T-helper 1 cell treated with Interleukin-12 subunit alpha and Interleukin-12 subunit beta and Interleukin-4 antibody, amounts not matched to agents 30 ng/mL and 1 ng/mL, for 36 hours (primary cell): ENCODE data around the gene ZSCAN9. TPM values are rescaled to one million over a fixed set of nuclear protein-coding genes. Genes with fewer than 3 reads are reported as not detected.

ENCODE experiments used
- intact Hi-C: fragments of 100-400 bp; cut with micrococcal nuclease; formaldehyde crosslinking; loops from one replicate; pipeline ENCODE4 v1.15.1; 2024
- total RNA-seq: library from RNA; stranded (reverse); gene quantifications from 2 replicates; pipeline ENCODE4 v1.2.3, GENCODE V29; 2022

The ZSCAN9 gene
- total RNA-seq, 1 donor from 2014 or later = 5.8 TPM

DNA sequence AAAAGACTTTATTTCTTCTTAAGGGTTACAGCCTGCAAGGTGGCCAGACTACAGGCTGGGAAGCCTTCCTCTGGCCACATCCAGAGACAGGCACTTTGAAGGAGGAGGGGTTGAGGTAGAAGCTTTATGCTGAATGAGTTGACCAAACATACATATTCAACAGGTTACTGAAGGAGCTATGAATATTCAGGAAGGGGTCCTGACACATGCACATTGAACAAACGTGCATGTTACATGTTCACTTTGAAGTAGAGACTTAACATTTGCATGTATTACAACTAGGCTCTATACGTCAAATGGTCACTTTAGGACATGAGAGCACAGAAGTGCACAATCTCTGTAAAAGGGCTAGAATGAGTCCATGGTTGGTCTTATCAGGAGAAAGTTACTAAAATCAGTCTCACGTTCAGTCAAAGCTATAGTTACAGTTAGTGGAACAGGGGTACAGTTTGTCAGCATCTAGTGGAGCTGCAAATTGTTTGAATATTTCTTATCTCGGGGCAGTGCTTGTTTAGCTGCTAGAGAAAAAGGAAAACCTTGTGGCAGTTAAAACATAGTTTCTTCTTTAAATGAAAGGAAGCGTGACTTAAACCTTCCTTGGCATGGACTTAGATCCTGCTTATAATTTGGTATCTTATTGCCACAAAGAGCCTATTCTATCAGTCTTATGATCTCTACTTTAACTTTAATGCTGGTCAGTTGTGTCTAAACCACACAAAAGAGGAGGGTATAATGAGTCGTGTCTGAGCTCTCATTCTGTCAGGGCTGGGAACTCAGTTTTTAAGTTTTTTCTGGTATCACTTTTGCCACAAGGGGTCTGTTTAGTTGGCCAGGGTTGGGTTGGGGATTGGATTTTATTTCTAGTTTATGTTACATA lies 4.6 kb upstream of the ZSCAN9 start:
- intact Hi-C loops = loop anchor here (10.0 kb wide), 1 partner anchor 316 kb away; no protein-coding TSS in a partner anchor

DNA sequence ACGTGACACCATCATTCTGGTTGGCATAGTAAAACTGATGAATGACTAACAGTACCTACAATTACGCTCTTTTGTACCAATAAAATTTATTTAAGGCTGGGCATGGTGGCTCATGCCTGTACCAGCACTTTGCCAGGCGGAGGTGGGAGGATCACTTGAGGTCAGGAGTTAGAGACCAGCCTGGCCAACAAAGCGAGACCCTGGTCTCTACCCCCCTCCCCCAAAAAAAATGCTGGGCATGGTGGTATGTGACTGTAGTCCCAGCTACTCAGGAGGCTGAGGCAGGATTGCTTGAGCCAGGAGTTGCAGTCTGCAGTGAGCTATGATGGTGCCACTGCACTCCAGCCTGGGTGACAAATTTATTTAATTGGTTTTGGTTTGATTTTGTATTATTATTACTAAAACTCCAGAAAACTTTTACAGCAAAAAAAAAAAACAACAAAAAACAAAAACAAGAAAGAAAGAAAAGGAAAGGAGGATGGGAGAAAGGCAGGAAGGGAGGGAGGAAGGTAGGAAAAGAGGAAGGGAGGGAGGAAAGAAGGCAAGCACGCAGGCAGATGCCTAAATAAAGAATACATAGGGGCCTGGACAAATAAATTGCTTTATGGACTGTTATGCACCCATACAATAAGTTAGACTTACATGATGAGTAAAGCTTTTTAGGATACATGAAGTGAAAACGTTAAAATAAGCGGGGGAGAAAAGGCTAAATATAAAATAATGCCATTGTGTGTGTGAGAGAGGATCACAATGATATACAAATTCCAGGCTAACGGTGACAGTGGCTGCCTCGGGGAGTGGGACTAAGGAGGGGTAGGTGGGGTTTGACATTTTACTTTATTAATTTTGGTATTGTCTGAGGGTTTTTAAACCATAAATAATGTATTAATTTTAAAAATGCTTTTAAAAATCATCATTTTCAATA lies 682 bp upstream of the ZSCAN9 start:
- intact Hi-C loops = loop anchor here (1.0 to 10.0 kb wide), 4 partner anchors 28 to 320 kb away; partner anchors contain the start of genes ZKSCAN4, ZKSCAN8 and ZSCAN26

DNA sequence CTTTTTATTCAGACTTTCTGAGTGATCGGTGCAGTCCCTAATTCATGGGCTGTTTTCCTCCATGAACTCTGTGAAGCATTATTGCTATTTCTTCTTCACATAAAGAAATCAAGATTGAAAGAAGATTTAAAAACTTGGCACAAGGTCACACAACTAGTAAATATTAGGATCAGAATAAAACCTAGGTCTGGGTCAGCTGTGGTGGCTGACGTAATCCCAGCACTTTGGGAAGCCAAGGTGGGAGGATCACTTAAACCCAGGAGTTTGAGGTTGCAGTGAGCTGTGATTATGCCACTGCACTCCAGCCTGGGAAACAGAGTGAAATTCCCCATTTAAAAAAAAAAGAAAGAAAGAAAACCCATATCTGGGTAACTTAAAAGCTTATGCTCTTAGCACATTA lies 1.4 kb downstream of the ZSCAN9 start:
- intact Hi-C loops = loop anchor here (10.0 kb wide), 1 partner anchor 322 kb away; no protein-coding TSS in a partner anchor

DNA sequence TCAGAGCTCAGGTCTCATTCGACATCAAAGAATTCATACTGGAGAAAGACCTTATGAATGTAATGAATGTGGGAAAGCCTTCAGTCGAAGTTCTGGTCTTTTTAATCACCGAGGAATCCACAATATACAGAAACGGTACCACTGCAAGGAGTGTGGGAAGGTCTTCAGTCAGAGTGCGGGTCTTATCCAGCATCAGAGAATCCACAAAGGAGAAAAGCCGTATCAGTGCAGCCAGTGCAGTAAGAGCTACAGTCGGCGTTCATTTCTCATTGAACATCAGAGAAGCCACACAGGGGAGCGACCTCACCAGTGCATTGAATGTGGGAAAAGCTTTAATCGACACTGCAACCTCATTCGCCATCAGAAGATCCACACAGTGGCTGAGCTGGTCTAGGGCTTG lies 7.7 kb downstream of the ZSCAN9 start:
- intact Hi-C loops = no loop called here

DNA sequence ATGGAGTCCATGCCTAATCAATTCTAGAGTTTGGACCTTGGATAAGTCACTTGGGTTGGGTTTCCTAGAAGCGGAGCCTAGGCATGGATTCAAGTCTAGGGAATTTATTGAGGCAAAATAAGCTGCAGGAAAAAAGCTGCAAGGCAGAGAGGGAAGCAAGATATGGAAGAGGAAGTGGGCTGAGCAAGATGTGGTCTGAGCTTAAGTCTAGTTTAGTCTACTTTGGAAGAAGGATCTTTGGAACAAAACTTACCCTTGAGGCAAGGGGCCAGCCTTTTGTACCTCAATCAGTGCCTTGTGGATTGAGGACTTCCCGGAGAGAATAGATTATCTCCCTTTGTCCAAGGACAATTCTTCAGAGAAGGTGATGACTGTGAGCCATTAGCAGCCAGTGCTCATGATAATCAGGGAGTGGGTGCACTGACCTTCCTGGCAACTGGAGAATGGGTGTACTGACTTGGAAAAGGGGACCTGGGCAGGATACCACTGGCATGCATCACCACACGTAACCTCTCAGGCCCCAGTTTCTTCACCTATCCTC lies 10.9 kb downstream of the ZSCAN9 start:
- intact Hi-C loops = no loop called here

DNA sequence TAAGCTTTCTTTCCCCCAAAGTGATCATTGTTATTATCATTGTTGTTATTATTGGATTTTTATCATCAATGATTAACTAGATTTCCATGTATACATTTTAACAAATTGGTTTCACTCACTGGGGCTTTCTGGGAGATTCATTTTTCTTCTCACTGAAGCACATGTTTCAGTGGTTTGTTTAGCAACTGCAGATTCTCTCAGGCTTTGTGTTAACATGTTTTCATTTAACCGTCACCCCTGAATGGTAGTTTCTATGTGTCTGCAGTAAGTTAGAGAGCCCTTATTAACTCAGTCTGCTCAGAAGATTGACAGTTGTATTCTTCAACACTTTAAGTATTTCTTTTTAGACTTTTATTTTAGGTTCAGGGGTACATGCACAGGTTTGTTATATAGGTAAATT lies 14.6 kb downstream of the ZSCAN9 start:
- intact Hi-C loops = no loop called here

DNA sequence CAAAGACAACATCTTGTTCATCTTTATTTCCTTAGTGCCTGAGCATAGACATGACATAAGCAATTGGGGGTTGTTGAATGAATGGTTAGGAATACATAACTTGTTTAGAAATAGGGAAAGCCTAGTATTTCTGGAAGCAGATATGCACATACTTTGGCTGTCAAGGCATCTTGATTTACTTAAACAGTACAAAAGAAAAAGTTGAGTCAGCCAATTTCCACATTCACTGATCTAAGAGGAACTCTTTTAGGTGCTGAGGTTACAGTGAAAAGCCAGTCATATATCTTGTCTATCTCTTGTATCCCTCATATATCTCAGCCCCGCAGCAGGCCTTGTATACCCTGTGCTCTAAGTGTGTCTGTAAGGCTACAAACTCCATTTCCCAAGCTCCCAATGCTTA lies 15.4 kb downstream of the ZSCAN9 start:
- intact Hi-C loops = no loop called here

DNA sequence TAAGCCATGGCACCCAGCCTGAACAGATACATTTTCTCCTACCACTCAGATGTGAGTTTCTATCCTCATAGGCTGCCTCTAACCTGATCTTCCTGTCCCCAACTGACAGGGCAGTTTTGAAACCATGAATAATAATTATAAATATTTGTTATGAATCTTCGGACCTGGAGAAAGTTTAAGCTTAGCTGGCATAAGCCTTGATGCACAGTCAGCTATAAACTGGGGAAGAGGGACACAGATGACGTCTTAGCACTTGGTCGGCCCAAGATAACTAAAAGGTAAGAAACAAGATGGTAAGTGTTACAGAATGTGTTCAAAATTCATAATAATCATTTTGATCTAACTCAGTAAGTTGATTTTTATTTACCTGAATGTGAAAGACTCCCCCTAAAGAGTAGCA lies 18.9 kb downstream of the ZSCAN9 start:
- intact Hi-C loops = no loop called here

DNA sequence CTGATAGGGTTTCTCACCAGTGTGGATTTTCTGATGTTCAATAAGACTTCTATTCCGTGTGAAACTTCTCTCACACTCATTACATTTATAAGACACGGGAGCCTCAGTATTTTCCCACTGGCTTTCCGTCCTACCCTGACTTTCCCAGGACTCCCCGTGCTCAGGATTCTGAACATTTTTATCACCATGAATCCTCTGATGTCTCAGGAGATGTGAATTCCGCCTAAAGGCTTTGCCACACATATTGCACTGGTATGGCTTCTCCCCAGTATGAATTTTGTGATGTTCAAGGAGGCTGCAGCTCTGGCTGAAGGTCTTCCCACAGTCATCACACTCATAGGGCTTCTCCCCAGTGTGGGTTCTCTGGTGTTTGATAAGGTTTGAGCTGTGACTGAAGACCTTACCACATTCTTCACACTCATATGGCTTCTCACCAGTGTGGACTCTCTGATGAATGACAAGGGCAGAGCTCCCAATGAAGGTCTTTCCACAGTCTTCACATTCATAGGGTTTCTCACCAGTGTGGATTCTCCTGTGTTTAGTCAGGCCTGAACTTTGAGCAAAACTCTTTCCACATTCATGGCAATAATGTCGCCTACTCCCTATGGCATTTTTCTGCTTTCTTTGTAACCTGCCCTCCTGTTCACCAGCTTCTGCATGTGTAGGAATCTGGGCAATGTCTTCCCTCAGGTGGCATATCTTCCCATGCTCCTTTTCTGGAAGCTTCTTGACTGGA lies 20.3 kb downstream of the ZSCAN9 start:
- intact Hi-C loops = no loop called here

DNA sequence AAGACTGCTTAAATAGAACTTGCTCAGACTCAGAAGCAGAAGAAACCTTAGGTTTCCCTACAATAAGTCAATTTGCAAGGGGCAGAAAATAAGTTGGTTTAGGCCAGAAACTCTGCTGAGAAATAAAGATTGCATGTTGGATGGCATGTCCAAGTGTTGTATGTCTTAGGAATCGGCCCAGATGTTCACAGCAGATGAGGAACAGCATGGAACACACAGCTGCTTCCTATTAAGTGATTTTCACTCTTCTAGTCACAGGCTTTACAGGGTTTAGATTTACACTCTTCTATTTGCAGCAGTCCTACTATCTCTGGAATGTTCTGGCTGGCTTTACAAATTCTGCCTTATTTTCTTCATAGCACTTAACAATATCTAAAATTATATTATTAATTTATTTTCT lies 23.8 kb downstream of the ZSCAN9 start:
- intact Hi-C loops = no loop called here

DNA sequence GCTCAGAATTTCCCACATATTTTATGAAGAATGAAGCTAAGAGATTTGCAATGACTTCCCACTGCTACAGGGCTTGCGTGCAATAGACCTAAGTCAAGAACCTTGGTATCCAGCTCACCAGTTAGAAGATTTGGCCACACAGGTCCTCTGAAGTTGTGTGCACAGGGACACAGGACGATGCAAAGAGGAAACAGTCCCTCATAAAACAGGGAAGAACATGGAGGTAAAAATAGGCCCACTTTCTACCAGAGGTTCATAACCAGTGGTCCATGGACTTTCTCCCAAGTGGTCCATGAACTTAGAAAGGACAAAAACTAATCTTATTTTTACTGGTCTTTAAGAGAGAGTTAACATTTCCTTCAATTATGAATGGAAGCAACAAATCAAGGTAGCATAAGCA lies 25.7 kb downstream of the ZSCAN9 start:
- intact Hi-C loops = loop anchor here (5.0 kb wide), 1 partner anchor 168 kb away; the partner anchor contains the start of gene ZNF165

DNA sequence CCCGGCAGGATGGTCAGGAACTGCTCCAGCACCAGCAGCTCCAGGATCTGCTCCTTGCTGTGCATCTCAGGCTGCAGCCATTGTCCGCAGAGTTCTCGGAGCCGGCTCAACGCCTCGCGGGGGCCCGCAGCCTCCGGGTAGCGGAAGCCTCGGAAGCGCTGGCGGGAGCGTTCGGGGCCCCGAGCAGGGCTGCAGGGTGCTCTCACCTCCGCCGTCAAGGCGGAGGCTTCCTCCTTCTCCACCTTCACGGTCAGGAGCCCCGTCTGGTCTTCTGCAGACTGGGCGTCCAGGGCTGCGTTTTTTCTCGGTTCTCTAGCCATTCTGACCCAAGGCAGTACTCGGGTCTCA lies 26.6 kb downstream of the ZSCAN9 start:
- intact Hi-C loops = loop anchor here (1.0 to 5.0 kb wide), 12 partner anchors 16 to 863 kb away; partner anchors contain the start of genes PGBD1, ZKSCAN3, ZKSCAN8 and ZNF165

DNA sequence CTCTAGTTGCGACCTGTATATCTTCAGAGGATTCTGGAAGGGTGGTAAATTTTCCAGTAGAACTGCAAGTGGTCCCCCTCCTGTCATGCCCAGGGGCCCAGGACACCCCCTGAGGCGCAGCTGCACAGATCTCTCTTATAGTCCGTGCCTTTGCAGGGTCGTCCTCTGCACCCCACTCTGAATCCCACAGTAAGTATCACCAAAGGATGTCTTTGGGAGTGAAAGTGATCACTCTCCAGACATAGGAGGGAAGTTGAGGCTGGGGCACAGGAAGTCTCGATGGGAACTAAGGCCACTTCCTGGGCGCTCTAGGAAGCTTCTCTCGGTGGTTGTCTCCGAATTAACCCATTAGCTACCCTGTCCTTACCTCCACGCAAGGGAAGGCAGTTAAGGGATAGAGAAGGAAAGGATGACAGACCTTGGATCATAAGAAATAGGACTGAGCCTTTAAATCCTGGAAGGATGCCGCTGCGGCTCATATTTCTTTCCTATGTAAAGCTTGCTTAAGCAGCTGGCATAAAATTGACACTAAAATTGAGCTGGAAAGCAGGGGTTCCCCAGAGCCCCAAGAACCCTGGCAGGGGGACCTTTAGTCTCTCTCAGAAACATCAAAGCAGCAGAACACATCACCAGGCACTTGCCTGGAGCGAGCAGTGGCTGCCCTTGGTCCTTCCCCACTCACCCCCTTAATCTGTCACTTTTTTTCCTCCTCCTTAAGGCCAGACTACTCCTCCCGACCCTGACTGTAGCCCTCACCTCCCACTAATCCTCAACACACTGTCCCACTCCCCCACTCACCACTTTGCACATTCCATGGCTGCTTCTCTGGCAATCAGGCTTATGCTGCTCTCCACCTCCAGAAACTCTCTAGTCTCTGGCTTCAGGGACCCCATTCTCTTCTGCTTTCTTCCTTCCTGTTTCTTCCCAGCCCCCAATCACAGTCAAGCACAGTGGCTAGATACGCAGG lies 27.2 kb downstream of the ZSCAN9 start, which contains the start of gene ZKSCAN4:
Gene ZKSCAN4, minus strand, starts transcription at position 261 of the 967 bp plus-strand sequence. CDS start 289 bp downstream, outside the sequence.
- intact Hi-C loops = loop anchor here (1.0 to 5.0 kb wide), 12 partner anchors 15 to 864 kb away; partner anchors contain the start of genes PGBD1, ZKSCAN3, ZKSCAN8 and ZNF165

DNA sequence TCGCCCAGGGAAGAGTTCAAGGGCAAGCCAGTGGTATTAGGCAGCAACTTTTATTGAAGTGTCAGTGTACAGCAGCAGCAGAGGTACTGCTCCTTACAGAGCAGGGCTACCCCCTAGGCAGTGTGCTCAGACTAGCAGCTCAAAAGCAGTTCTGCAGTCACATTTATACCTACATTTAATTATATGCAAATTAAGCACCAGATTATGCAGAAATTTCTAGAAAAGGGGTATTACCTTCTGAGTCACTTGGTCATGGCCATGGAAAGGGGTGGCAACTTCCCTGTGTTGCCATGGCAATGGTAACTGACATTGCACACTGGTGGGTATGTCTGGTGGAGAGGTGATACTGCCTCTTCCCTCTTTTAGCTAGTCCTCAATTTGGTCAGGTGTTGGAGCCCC lies 29.0 kb downstream of the ZSCAN9 start:
- intact Hi-C loops = loop anchor here (5.0 kb wide), 1 partner anchor 172 kb away; the partner anchor contains the start of gene ZNF165

DNA sequence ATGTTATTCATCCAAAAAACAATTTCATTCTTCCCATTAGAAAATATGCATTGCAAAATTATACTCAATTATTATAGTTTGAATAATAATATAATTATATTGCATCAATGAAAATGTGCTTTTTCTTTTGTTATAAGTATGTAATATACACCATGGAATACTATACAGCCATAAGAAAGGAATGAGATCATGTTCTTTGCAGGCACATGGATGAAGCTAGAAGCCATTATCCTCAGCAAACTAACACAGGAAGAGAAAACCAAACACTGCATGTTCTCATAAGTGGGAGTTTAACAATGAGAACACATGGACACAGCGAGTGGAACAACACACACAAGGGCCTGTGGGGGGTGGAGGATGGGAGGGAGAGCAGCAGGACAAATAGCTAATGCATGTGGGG lies 32.0 kb downstream of the ZSCAN9 start:
- intact Hi-C loops = no loop called here

DNA sequence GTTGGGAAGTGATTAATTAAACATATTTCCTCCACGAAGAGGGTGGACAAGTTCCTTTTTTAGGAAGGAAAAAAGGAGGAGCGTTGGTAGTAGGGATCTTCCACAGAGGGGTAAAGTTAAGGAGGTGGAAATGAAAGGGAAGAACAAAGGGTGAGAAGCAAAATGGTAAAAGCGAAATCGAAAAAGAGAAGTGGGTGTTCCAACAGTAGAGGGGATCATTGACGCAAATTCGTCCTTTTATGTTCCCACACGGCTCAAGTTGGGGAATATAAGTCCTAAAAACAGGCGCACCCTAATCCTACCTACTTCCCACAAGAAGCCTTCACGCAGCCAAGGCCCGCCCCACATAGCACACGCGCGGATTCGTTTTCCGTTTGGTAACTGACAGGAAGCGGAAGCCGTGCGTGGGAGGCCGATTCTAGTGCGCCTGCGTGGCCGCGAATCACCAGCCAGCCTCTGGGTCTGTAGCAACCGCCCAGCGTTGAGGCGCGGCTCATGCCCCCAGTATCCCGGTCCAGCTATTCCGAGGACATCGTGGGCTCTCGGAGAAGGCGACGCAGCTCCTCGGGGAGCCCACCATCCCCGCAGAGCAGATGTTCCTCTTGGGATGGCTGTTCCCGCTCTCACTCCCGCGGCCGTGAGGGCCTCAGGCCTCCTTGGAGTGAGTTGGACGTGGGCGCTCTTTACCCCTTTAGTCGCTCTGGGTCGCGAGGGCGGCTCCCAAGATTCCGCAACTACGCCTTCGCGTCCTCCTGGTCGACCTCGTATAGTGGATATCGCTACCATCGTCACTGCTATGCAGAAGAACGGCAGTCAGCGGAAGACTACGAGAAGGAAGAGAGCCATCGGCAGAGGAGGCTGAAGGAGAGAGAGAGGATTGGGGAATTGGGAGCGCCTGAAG lies 34.1 kb downstream of the ZSCAN9 start, which contains the start of gene NKAPL:
Gene NKAPL, plus strand, starts transcription at position 421 of the 901 bp plus-strand sequence. Its CDS starts 75 bp downstream, at position 496.
- intact Hi-C loops = no loop called here

DNA sequence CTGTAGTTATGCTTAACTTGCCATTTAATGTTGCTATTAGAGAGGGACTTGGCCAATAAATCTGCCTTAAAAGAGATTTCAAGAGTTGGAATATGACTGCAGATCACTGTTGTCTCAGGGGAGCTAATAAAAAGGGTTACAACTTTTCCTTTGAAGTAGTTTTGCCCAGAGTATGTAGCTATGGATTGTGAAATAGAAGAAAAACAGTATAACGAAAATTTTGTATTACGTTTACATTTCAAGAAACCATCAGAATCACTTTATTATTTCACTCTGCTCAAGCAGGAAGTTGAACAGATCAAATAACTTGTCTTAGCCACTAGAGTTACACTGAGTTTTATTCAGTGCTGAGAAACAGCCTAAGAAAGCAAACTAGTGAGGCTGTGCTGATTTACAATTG lies 38.8 kb downstream of the ZSCAN9 start:
- intact Hi-C loops = no loop called here

DNA sequence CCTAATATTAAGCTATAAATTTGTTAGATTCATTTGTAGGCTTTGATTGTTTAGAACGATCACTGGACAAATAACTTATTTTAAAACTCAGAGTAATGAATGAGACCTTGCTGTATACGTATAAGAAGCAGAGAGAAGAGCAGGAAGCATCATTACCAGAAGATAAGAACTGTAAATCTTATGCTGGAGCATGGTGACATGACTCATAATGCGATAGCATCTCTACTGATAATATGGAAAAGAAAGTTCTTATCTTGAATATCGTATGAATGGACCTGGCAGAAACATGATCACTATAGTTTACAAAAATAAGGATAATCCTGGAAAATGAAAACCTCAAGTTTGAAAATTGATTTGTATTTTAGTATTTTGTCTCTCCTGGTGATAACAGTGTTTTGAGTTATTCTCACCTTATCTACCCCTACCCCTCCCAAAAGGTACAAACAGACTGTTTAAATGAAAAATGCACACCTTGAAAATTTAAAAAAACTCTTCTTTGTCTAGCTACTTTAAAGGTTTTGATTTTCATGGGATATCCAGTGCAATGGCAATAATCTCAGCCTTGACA lies 39.8 kb downstream of the ZSCAN9 start:
- intact Hi-C loops = loop anchor here (5.0 kb wide), 2 partner anchors 177 to 363 kb away; partner anchors contain the start of gene ZSCAN23
